HG02759 (cell line): ENCODE measurements around the gene TTF1.
"Not testable (repeated sequence)": the region's sequence is repeated elsewhere in the genome, so short reads cannot be mapped to it uniquely, and the experiment has no call there.

ENCODE experiments used
- ATAC-seq: cut with Tn5 transposase; IDR thresholded peaks from one replicate; pipeline ENCODE4 v1.9.1; 2021; ENCODE audit warnings: mild to moderate bottlenecking, moderate library complexity; ENCODE audit not compliant: unreplicated experiment

Gene TTF1

GRCh38 chr9:132412089-132412488 is 5.4 kb upstream of the TTF1 start:
- ATAC-seq, result no peak

GRCh38 chr9:132411091-132411508 is 4.5 kb upstream of the TTF1 start:
- peak; percentile 38 for ATAC-seq

- ATAC-seq, result no peak
These were observed 4.0 kb upstream of the TTF1 start for GRCh38 chr9:132410642-132411041.

- no peak for ATAC-seq
These were observed 3.3 kb upstream of the TTF1 start, which contains the start of gene CFAP77 for GRCh38 chr9:132409828-132410528. CFAP77 (plus strand) TSS chr9:132410211; CDS start chr9:132410272, 61 bp downstream.

GRCh38 chr9:132408521-132408920 is 1.9 kb upstream of the TTF1 start:
- ATAC-seq, result no peak

GRCh38 chr9:132407196-132407595 is 556 bp upstream of the TTF1 start:
- ATAC-seq, result no peak

GRCh38 chr9:132404228-132404881 is 2.3 kb downstream of the TTF1 start:
- ATAC-seq, result no peak

- ATAC-seq, result no peak
These were observed 4.8 kb downstream of the TTF1 start for GRCh38 chr9:132401824-132402223.

- ATAC-seq, result no peak
These were observed 11.1 kb downstream of the TTF1 start for GRCh38 chr9:132395560-132395959.

- ATAC-seq, result no peak
These were observed 15.2 kb downstream of the TTF1 start for GRCh38 chr9:132391449-132391848.

GRCh38 chr9:132390966-132391365 is 15.7 kb downstream of the TTF1 start:
- no peak for ATAC-seq

- ATAC-seq, result no peak
These were observed 19.5 kb downstream of the TTF1 start for GRCh38 chr9:132387133-132387532.

- ATAC-seq, result peak; percentile 54
These were observed 22.3 kb downstream of the TTF1 start for GRCh38 chr9:132384376-132384775.

- ATAC-seq, result peak; percentile 50
These were observed 23.2 kb downstream of the TTF1 start for GRCh38 chr9:132383462-132383883.

- peak; percentile 66 for ATAC-seq
These were observed 24.6 kb downstream of the TTF1 start for GRCh38 chr9:132381966-132382541.

GRCh38 chr9:132378416-132378815 is 28.2 kb downstream of the TTF1 start:
- not testable (repeated sequence) for ATAC-seq

GRCh38 chr9:132377769-132378168 is 28.9 kb downstream of the TTF1 start:
- not testable (repeated sequence) for ATAC-seq

- ATAC-seq, result no peak
These were observed 34.2 kb downstream of the TTF1 start for GRCh38 chr9:132372177-132373095.

- no peak for ATAC-seq
These were observed 36.0 kb downstream of the TTF1 start for GRCh38 chr9:132370592-132370991.

GRCh38 chr9:132369421-132369820 is 37.2 kb downstream of the TTF1 start:
- no peak for ATAC-seq
